Measurements from ENCODE around the gene CBX1.
"Not testable (repeated sequence)": the region's sequence is repeated elsewhere in the genome, so short reads cannot be mapped to it uniquely, and the experiment has no call there.

GRCh38 chr17:48067808-48068207 lies 33.5 kb downstream of the CBX1 start:
- TF ChIP-seq CTCF, POLR2A (IDR thresholded peaks at IDR 0.05): not testable (repeated sequence)

Data from transverse colon (tissue), 3 donors.